Measurements from ENCODE around the gene CDYL2.

CDYL2 gene

DNA sequence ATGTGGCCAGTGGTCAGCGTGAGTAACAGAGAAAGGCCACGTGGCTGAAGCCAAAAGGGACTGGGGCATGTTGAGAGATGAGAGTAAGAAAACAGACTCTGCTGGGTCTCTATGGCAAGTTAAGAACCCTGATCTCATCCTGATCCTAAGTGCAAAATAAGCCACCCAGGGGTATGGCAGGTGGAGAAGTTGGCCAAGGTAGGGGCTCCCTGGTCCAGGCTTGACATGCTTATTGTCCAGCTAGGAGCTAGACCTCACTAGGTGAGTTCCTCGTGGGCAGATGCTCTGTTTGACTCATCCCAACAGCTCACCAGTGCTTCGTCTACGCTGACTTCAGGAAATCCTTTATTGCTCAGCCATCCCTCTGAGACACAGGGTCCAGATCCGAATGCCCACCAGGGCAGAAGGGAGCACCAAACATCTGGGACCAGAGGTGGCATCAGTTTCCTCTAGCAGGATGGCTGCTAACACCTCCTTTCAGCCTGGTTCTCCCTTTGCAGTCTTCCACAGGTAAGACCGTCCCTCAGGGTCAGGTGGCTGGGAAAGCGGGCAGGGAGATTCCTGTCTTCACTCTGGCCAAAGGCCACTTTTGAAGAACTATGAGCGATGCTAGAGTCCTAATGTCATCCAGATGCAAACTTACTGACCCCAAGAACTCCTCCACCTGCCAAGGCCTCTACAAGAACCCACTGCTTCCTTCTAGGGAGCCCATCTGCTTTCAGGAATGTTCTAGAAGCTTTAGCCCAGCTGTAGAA lies 99.5 kb downstream of the CDYL2 start:
- ChIA-PET POLR2A (no interaction called here), CTCF (interaction anchor here (2.4 kb wide), 1 partner anchor 8 kb away, joined by 7 read pairs; no protein-coding TSS in a partner anchor)
- TF ChIP-seq, protein P1, sequence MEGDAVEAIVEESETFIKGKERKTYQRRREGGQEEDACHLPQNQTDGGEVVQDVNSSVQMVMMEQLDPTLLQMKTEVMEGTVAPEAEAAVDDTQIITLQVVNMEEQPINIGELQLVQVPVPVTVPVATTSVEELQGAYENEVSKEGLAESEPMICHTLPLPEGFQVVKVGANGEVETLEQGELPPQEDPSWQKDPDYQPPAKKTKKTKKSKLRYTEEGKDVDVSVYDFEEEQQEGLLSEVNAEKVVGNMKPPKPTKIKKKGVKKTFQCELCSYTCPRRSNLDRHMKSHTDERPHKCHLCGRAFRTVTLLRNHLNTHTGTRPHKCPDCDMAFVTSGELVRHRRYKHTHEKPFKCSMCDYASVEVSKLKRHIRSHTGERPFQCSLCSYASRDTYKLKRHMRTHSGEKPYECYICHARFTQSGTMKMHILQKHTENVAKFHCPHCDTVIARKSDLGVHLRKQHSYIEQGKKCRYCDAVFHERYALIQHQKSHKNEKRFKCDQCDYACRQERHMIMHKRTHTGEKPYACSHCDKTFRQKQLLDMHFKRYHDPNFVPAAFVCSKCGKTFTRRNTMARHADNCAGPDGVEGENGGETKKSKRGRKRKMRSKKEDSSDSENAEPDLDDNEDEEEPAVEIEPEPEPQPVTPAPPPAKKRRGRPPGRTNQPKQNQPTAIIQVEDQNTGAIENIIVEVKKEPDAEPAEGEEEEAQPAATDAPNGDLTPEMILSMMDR (IDR thresholded peaks at IDR 0.05; ENCODE audit: control extremely low read depth, extremely low read depth, low read depth, missing control alignments), result no peak
- no peak for DNase-seq (ENCODE audit: extremely low spot score)

DNA sequence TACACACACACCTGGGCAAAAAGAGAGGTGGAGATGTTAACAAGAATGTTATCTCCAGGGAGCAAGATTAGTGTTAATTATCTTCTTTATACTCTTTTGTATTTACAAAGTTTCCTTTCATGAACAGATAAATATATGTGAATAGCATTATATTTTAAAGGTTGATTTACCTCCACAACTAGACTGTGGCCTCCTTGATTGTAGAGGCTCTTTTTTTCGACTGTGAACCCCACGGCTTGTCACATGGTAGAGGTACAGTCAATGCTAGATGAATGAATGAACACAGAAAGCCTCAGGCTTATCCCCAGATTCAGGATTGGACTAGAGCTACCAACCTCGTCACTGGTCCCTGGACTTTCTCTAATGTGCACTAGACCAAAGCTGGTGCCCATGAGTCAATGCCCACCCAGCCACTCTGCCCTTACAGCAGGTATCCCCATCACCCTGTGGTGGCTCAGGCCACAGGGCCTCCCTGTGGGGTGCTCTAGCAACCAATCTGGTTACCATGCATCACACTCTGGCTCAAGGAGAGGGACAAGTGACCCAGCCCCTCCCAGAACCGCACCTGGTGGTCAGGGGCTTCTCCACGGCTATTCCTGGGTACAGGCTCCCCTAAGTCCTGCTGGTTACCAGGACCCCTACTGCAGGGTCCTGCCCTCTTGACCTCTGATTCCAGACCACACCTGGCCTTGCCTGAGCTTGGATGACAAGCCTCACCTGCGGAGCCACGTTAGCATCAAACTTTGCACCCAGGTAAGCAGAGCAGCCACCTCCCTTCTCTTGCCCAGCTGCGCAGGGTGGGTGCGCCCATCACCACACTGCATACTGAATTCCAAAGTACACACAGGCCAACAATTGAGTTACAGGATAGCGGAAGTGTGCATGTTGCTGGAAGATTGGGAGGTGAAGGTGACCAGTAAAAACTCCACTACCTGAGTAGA lies 101.0 kb downstream of the CDYL2 start:
- TF ChIP-seq, protein P1 (IDR thresholded peaks at IDR 0.05; ENCODE audit: control extremely low read depth, extremely low read depth, low read depth, missing control alignments), result no peak
- ChIA-PET POLR2A (no interaction called here), CTCF (interaction anchor here (0.7 to 2.4 kb wide), 2 partner anchors 10 to 121 kb away, joined by 3 to 7 read pairs; no protein-coding TSS in a partner anchor)
- DNase-seq (ENCODE audit: extremely low spot score), result no peak

DNA sequence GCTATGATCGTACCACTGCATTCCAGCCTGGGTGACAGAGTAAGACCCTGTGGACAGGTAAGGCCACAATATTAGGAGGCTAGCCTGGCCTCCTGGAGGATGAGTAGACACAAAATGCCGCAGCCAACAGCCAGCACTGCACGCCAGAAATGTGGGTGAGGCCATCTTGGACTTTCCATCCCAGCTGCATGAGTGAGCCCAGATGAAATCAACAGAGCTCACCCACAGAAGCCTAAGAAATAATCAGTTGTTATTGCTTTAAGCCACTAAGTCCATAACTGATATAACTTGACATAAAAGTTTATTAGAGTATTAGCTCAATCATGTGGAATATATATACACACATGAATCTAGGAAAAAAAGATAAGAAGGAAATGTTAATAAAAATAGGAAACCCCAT lies 101.7 kb downstream of the CDYL2 start:
- no peak for DNase-seq (ENCODE audit: extremely low spot score)

DNA sequence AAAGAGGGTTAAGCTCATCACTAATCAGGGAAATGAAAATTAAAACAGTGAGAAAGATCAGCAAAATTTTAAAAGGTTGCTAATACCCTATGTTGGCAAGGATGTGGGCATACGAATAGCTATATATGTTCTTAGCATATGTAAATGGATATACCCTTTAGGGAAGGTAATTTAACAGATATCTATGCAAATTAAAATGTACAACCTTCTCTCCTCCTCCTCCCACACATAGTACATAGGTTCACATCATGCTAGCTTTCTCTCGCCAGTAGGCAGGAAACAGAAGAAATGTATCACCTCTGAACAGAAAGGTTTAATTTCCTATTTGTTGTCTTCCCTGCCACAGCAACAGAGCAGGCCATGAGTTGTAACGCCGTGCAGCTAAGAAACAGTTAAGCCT lies 103.8 kb downstream of the CDYL2 start:
- POLR2A ChIA-PET, result no interaction called here
- TF ChIP-seq, protein P1 (IDR thresholded peaks at IDR 0.05; ENCODE audit: control extremely low read depth, extremely low read depth, low read depth, missing control alignments), result no peak
- CTCF ChIA-PET, result interaction anchor here (1.0 to 2.4 kb wide), 6 partner anchors 10 to 173 kb away, joined by 3 to 7 read pairs (median 4); no protein-coding TSS in a partner anchor
- no peak for DNase-seq (ENCODE audit: extremely low spot score)

More for the DNA sequence above, 101.7 kb downstream of the CDYL2 start:
- ChIA-PET CTCF (interaction anchor here (2.4 kb wide), 1 partner anchor 11 kb away, joined by 7 read pairs; no protein-coding TSS in a partner anchor), POLR2A (no interaction called here)
- TF ChIP-seq, protein P1 (IDR thresholded peaks at IDR 0.05; ENCODE audit: control extremely low read depth, extremely low read depth, low read depth, missing control alignments), result no peak

DNA sequence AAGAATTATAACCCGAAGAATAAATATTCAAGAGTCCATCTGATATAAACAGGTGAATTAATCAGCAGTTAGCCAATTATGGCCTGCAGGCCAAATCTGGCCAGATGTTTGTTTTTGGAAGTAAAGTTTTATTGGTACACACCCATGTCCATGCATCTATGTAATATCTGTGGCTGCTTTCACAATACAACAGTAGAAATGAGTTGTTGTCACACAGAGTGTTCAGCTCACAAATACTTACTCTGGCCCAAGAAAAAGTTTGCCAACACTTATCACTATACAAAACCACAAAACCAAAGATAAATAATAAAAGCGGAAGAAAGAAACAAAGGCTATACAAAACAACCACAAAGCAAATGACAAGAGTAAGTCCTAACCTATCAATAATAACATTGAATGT lies 109.4 kb downstream of the CDYL2 start:
- DNase-seq (ENCODE audit: extremely low spot score), result no peak
- ChIA-PET POLR2A (no interaction called here), CTCF (interaction anchor here (1.6 kb wide), 1 partner anchor 67 kb away, joined by 3 read pairs; no protein-coding TSS in a partner anchor)
- TF ChIP-seq, protein P1 (IDR thresholded peaks at IDR 0.05; ENCODE audit: control extremely low read depth, extremely low read depth, low read depth, missing control alignments), result no peak

DNA sequence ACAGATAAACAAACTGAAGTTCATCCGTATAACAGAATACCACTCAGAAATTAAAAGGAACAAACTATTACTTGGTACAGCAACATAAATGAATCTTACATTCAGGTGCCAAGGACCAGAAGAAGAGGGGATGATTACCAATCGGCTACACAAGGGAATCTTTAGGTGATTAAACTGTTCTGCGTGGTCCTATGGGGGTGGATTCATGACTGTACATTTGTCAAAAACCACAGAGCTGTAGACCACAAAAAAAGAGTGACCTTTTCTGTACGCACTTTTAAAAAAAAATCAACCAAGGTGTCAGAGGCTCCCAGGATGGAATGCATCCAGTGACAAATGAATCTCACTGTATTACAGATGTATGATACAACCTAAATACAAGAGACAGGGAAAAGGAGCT lies 110.8 kb downstream of the CDYL2 start:
- POLR2A ChIA-PET, result no interaction called here
- CTCF ChIA-PET, result interaction anchor here (0.8 kb wide), 1 partner anchor 113 kb away, joined by 3 read pairs; no protein-coding TSS in a partner anchor
- DNase-seq (ENCODE audit: extremely low spot score), result no peak
- TF ChIP-seq, protein P1 (IDR thresholded peaks at IDR 0.05; ENCODE audit: control extremely low read depth, extremely low read depth, low read depth, missing control alignments), result no peak
